ENCODE data around the gene TTC22. TPM values are rescaled to one million over a fixed set of nuclear protein-coding genes. Genes with fewer than 3 reads are reported as not detected.

The TTC22 gene
- total RNA-seq, 1 experiment from 2014 or later = 0.63 TPM

- H3K27ac Mint-ChIP-seq = no peak overlapping the region
- H3K9me3 Mint-ChIP-seq = peaks cover 44% of the 10 kb centered on the region
- no peak for DNase-seq (ENCODE audit: low spot score)
- TF ChIP-seq RORB (CRISPR knock-in tag; IDR thresholded peaks at IDR 0.05) = no peak
- no peak for TF ChIP-seq SMAD3 (CRISPR knock-in tag; IDR thresholded peaks at IDR 0.05; ENCODE audit: borderline replicate concordance)
- TF ChIP-seq ETV6 (CRISPR knock-in tag; IDR thresholded peaks at IDR 0.05) = no peak
- no peak for TF ChIP-seq AR (CRISPR knock-in tag; IDR thresholded peaks at IDR 0.05)
- TF ChIP-seq ATF3 (CRISPR knock-in tag; conservative IDR thresholded peaks at IDR 0.05) = no peak
- no peak for TF ChIP-seq IRF2 (CRISPR knock-in tag; IDR thresholded peaks at IDR 0.05; ENCODE audit: borderline replicate concordance, low read depth)
- no peak for TF ChIP-seq ZNF138 (CRISPR knock-in tag; conservative IDR thresholded peaks at IDR 0.05)
- TF ChIP-seq USF2 (CRISPR knock-in tag; IDR thresholded peaks at IDR 0.05) = no peak
- no peak for TF ChIP-seq ATF2 (CRISPR knock-in tag; IDR thresholded peaks at IDR 0.05; ENCODE audit: borderline replicate concordance, low read depth)
- no peak for TF ChIP-seq ERG (CRISPR knock-in tag; IDR thresholded peaks at IDR 0.05)
- TF ChIP-seq TEAD1 (CRISPR knock-in tag; IDR thresholded peaks at IDR 0.05) = no peak
- no peak for TF ChIP-seq SOX15 (CRISPR knock-in tag; IDR thresholded peaks at IDR 0.05)
- TF ChIP-seq IRF1 (CRISPR knock-in tag; IDR thresholded peaks at IDR 0.05) = no peak
- no peak for TF ChIP-seq MAX (CRISPR knock-in tag; IDR thresholded peaks at IDR 0.05)
- TF ChIP-seq NFYB (CRISPR knock-in tag; conservative IDR thresholded peaks at IDR 0.05; ENCODE audit: low read depth) = no peak
- TF ChIP-seq FOXP4 (CRISPR knock-in tag; IDR thresholded peaks at IDR 0.05) = no peak
- TF ChIP-seq NFE2L1 (CRISPR knock-in tag; IDR thresholded peaks at IDR 0.05) = no peak
- TF ChIP-seq E2F5 (CRISPR knock-in tag; IDR thresholded peaks at IDR 0.05) = no peak
- no peak for TF ChIP-seq E2F1 (CRISPR knock-in tag; IDR thresholded peaks at IDR 0.05)
- TF ChIP-seq ZNF396 (CRISPR knock-in tag; IDR thresholded peaks at IDR 0.05; ENCODE audit: borderline replicate concordance) = no peak
- H3K36me3 Mint-ChIP-seq = peaks cover 10% of the 10 kb centered on the region
- peaks cover 6% of the 10 kb centered on the region; the same call in 1 of the 2 replicates for H3K27me3 Mint-ChIP-seq (ENCODE audit: low read depth)
- no peak overlapping the region for H3K4me3 Mint-ChIP-seq
- H3K4me1 Mint-ChIP-seq = peaks cover 6% of the 10 kb centered on the region
- CTCF ChIA-PET = interaction anchor here (0.7 kb wide), 1 partner anchor 31 kb away, joined by 3 read pairs; no protein-coding TSS in a partner anchor
- POLR2A ChIA-PET = no interaction called here
- no peak for ATAC-seq
These were observed 22.5 kb upstream of the TTC22 start for GRCh38 chr1:54823670-54824069.
